ENCODE data around the gene CRNKL1. TPM values are rescaled to one million over a fixed set of nuclear protein-coding genes. Genes with fewer than 3 reads are reported as not detected.
A peak's percentile ranks its signal among the peaks of the same experiment; 100 is the strongest.

CRNKL1 gene
- total RNA-seq, 4 donors from 2014 or later: 24.9 to 37.7 (median 31.7) TPM

- peak overlapping the region in 3 of 4 donors; percentile 8 to 41 (median 12) for H3K27ac ChIP-seq
- no peak for TF ChIP-seq POLR2AphosphoS5 (IDR thresholded peaks at IDR 0.05)
- no peak for TF ChIP-seq CTCF (IDR thresholded peaks at IDR 0.05)
- TF ChIP-seq EP300 (IDR thresholded peaks at IDR 0.05): no peak
- no peak for TF ChIP-seq POLR2A (IDR thresholded peaks at IDR 0.05)
- no peaks in the 10 kb centered on the region for H3K27me3 ChIP-seq
- peaks cover 0 to 64% of the 10 kb centered on the region in 2 donors for H3K36me3 ChIP-seq
- peaks cover 0 to 77% (median 16%) of the 10 kb centered on the region in 3 donors for H3K4me1 ChIP-seq
- no peaks in the 10 kb centered on the region for H3K9me3 ChIP-seq
- no peak overlapping the region for H3K4me3 ChIP-seq
- 33 to 82% methylated on average over 1 to 8 of the region's 14 CpGs for WGBS, 2 donors (ENCODE audit: low coverage in 1 of 2)
- no peak for ATAC-seq
These were observed 51.9 kb downstream of the CRNKL1 start for GRCh38 chr20:20000211-20000968.

GRCh38 chr20:19998990-19999705 lies 53.1 kb downstream of the CRNKL1 start:
- no peak for ATAC-seq

GRCh38 chr20:19996917-19997316 lies 55.3 kb downstream of the CRNKL1 start:
- peaks cover 10 to 87% (median 27%) of the 10 kb centered on the region in 3 donors for H3K4me1 ChIP-seq
- TF ChIP-seq EP300 (IDR thresholded peaks at IDR 0.05) (no peak), POLR2A (IDR thresholded peaks at IDR 0.05) (no peak), POLR2AphosphoS5 (IDR thresholded peaks at IDR 0.05) (no peak), CTCF (IDR thresholded peaks at IDR 0.05) (no peak)
- 38 to 40% methylated on average over 1 to 6 of the region's 9 CpGs for WGBS, 2 donors (ENCODE audit: low coverage in 1 of 2)
- H3K27ac ChIP-seq: peak overlapping the region in 3 of 4 donors; percentile 44 to 70 (median 55)
- no peak overlapping the region for H3K4me3 ChIP-seq
- no peaks in the 10 kb centered on the region for H3K27me3 ChIP-seq
- H3K9me3 ChIP-seq: no peaks in the 10 kb centered on the region
- no peak for ATAC-seq
- peaks cover 0 to 64% of the 10 kb centered on the region in 2 donors for H3K36me3 ChIP-seq

More at GRCh38 chr20:19998990-19999705, 53.1 kb downstream of the CRNKL1 start:
- H3K36me3 ChIP-seq: peaks cover 0 to 64% of the 10 kb centered on the region in 2 donors
- peaks cover under 1 to 87% (median 24%) of the 10 kb centered on the region in 3 donors for H3K4me1 ChIP-seq
- H3K27ac ChIP-seq: peak overlapping the region in 2 of 4 donors; percentile 11 to 41
- no peaks in the 10 kb centered on the region for H3K9me3 ChIP-seq
- H3K27me3 ChIP-seq: no peaks in the 10 kb centered on the region
- WGBS, 2 donors (ENCODE audit: low coverage in 1 of 2): 68 to 85% methylated on average over 3 to 4 of the region's 7 CpGs
- no peak for TF ChIP-seq EP300 (IDR thresholded peaks at IDR 0.05)
- no peak for TF ChIP-seq POLR2AphosphoS5 (IDR thresholded peaks at IDR 0.05)
- no peak for TF ChIP-seq POLR2A (IDR thresholded peaks at IDR 0.05)
- no peak for TF ChIP-seq CTCF (IDR thresholded peaks at IDR 0.05)
- no peak overlapping the region for H3K4me3 ChIP-seq

- WGBS, 2 donors (ENCODE audit: low coverage in 1 of 2): 40 to 76% methylated on average over 1 to 8 of the region's 8 CpGs
- Histone ChIP-seq H3K27ac (peak overlapping the region in 2 of 4 donors; percentile 44 to 70), H3K27me3 (no peaks in the 10 kb centered on the region), H3K9me3 (no peaks in the 10 kb centered on the region), H3K4me3 (no peak overlapping the region), H3K4me1 (peaks cover 10 to 89% (median 32%) of the 10 kb centered on the region in 3 donors), H3K36me3 (peaks cover 0 to 61% of the 10 kb centered on the region in 2 donors)
- ATAC-seq: no peak
- TF ChIP-seq POLR2A (IDR thresholded peaks at IDR 0.05) (no peak), EP300 (IDR thresholded peaks at IDR 0.05) (no peak), POLR2AphosphoS5 (IDR thresholded peaks at IDR 0.05) (no peak), CTCF (IDR thresholded peaks at IDR 0.05) (no peak)
These were observed 56.0 kb downstream of the CRNKL1 start for GRCh38 chr20:19996222-19996621.
